Measurements from ENCODE around the gene ZNF790. TPM values are rescaled to one million over a fixed set of nuclear protein-coding genes. Genes with fewer than 3 reads are reported as not detected.

The ZNF790 gene
- total and polyA plus RNA-seq, 2 of the 8 experiments (the other 6 are each of a cell fraction or from before 2014, with no cell fraction given) = 1.7 to 7.2 TPM

DNA sequence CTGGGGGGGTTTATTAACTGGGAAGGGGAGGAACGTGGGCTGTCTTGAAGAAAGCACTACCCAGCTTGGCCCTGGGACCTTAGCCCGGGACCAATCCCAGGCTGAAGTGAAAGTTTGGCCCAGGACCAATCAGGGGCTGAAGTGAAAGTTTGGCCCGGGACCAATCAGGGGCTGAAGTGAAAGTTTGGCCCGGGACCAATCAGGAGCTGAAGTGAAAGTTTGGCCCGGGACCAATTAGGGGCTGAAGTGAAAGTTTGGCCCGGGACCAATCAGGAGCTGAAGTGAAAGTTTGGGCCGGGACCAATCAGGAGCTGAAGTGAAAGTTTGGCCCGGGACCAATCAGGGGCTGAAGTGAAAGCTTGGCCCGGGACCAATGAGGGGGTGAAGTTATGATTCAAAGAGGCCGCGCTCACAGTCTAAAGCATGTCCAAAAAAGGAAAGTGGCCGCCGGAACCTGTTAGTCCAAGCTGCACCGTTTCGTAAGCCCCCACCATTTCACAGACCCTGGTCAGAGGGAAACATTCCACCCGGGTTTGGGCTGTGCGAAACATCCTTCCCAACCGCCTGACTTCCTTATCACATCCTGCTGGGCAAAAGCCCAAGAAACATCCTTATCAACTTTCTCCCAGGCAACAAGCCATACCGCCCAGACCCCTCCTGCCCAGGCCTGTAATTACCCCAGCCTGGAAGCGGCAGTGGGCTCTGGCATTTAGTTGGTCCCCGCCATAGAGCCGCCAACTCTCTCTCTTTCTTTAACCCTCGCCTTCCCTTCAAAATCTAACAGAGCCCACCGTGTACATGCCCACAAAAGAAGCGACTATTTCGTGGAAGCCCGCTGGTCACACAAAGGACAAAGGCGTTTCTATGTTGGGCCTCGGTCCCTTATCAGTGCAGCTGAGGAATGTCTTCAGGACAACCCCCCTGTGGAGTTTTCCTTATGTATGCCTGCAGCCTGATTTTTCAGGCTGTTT lies 66.6 kb downstream of the ZNF790 start (continued):
- TF ChIP-seq, protein P1, sequence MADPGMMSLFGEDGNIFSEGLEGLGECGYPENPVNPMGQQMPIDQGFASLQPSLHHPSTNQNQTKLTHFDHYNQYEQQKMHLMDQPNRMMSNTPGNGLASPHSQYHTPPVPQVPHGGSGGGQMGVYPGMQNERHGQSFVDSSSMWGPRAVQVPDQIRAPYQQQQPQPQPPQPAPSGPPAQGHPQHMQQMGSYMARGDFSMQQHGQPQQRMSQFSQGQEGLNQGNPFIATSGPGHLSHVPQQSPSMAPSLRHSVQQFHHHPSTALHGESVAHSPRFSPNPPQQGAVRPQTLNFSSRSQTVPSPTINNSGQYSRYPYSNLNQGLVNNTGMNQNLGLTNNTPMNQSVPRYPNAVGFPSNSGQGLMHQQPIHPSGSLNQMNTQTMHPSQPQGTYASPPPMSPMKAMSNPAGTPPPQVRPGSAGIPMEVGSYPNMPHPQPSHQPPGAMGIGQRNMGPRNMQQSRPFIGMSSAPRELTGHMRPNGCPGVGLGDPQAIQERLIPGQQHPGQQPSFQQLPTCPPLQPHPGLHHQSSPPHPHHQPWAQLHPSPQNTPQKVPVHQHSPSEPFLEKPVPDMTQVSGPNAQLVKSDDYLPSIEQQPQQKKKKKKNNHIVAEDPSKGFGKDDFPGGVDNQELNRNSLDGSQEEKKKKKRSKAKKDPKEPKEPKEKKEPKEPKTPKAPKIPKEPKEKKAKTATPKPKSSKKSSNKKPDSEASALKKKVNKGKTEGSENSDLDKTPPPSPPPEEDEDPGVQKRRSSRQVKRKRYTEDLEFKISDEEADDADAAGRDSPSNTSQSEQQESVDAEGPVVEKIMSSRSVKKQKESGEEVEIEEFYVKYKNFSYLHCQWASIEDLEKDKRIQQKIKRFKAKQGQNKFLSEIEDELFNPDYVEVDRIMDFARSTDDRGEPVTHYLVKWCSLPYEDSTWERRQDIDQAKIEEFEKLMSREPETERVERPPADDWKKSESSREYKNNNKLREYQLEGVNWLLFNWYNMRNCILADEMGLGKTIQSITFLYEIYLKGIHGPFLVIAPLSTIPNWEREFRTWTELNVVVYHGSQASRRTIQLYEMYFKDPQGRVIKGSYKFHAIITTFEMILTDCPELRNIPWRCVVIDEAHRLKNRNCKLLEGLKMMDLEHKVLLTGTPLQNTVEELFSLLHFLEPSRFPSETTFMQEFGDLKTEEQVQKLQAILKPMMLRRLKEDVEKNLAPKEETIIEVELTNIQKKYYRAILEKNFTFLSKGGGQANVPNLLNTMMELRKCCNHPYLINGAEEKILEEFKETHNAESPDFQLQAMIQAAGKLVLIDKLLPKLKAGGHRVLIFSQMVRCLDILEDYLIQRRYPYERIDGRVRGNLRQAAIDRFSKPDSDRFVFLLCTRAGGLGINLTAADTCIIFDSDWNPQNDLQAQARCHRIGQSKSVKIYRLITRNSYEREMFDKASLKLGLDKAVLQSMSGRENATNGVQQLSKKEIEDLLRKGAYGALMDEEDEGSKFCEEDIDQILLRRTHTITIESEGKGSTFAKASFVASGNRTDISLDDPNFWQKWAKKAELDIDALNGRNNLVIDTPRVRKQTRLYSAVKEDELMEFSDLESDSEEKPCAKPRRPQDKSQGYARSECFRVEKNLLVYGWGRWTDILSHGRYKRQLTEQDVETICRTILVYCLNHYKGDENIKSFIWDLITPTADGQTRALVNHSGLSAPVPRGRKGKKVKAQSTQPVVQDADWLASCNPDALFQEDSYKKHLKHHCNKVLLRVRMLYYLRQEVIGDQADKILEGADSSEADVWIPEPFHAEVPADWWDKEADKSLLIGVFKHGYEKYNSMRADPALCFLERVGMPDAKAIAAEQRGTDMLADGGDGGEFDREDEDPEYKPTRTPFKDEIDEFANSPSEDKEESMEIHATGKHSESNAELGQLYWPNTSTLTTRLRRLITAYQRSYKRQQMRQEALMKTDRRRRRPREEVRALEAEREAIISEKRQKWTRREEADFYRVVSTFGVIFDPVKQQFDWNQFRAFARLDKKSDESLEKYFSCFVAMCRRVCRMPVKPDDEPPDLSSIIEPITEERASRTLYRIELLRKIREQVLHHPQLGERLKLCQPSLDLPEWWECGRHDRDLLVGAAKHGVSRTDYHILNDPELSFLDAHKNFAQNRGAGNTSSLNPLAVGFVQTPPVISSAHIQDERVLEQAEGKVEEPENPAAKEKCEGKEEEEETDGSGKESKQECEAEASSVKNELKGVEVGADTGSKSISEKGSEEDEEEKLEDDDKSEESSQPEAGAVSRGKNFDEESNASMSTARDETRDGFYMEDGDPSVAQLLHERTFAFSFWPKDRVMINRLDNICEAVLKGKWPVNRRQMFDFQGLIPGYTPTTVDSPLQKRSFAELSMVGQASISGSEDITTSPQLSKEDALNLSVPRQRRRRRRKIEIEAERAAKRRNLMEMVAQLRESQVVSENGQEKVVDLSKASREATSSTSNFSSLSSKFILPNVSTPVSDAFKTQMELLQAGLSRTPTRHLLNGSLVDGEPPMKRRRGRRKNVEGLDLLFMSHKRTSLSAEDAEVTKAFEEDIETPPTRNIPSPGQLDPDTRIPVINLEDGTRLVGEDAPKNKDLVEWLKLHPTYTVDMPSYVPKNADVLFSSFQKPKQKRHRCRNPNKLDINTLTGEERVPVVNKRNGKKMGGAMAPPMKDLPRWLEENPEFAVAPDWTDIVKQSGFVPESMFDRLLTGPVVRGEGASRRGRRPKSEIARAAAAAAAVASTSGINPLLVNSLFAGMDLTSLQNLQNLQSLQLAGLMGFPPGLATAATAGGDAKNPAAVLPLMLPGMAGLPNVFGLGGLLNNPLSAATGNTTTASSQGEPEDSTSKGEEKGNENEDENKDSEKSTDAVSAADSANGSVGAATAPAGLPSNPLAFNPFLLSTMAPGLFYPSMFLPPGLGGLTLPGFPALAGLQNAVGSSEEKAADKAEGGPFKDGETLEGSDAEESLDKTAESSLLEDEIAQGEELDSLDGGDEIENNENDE (IDR thresholded peaks at IDR 0.05; ENCODE audit: insufficient replicate concordance, low read length) = no peak
- no peak for TF ChIP-seq TCF12 (IDR thresholded peaks at IDR 0.05; ENCODE audit: low read depth, low read length)
- TF ChIP-seq RNF2 (IDR thresholded peaks at IDR 0.05; ENCODE audit: borderline replicate concordance, low read depth, low read length, missing control alignments, poor library complexity, severe bottlenecking) = no peak
- no peak for TF ChIP-seq HDAC2 (IDR thresholded peaks at IDR 0.05; ENCODE audit: borderline replicate concordance in 1 of 2, low read depth in 2 of 2, low read length in 2 of 2)
- no peak; the same call in none of the 2 replicates for TF ChIP-seq SP1 (IDR thresholded peaks at IDR 0.05; ENCODE audit: low read depth, low read length)
- TF ChIP-seq, protein P2, sequence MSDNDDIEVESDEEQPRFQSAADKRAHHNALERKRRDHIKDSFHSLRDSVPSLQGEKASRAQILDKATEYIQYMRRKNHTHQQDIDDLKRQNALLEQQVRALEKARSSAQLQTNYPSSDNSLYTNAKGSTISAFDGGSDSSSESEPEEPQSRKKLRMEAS (IDR thresholded peaks at IDR 0.05) = 0 out of 2 replicates have a peak, but pooled peaks have one; percentile 32
- TF ChIP-seq POLR2A (IDR thresholded peaks at IDR 0.05; ENCODE audit: control extremely low read depth in 1 of 2, low read depth in 2 of 2, low read length in 2 of 2) = peak; percentile 62 to 96
- TF ChIP-seq TAF1 (IDR thresholded peaks at IDR 0.05; ENCODE audit: low read depth, low read length) = peak; percentile 84
- TF ChIP-seq SRF (IDR thresholded peaks at IDR 0.05; ENCODE audit: low read depth, low read length) = peak; percentile 86

Data from H1 (cell line).